Bone marrow (tissue), 2 donors: ENCODE measurements around the gene ACADSB.

ENCODE experiments used
- DNase-seq, 2 donors: peaks; one replicate each; lab custom pipeline; 2025; lab: John Stamatoyannopoulos, UW

ACADSB gene

GRCh38 chr10:123100030-123100762 lies 91.4 kb downstream of the ACADSB start:
- no peak for DNase-seq

- no peak for DNase-seq
Measured at GRCh38 chr10:123101872-123102271, 93.1 kb downstream of the ACADSB start.

- no peak for DNase-seq
Measured at GRCh38 chr10:123102673-123103072, 93.9 kb downstream of the ACADSB start.

GRCh38 chr10:123103944-123104343 lies 95.1 kb downstream of the ACADSB start:
- DNase-seq = no peak
